Omental fat pad (tissue), 4 donors: Measurements from ENCODE around the gene CPNE5. TPM values are rescaled to one million over a fixed set of nuclear protein-coding genes. Genes with fewer than 3 reads are reported as not detected.

ENCODE experiments used
- ATAC-seq: fragments of 150-250 bp; one replicate; pipeline ENCODE4 v1.9.1; 2016; ENCODE audit warnings: mild to moderate bottlenecking, moderate library complexity; ENCODE audit not compliant: low FRiP score
- DNase-seq: peaks from one replicate; pipeline ENCODE4 v3.0.0-alpha.2; 2019; ENCODE audit warnings: low spot score
- CTCF ChIP-seq, 3 donors: fragments of 450-650 bp; IDR thresholded peaks; one replicate each; pipeline ENCODE4 v1.5.1; 2016 to 2017; ENCODE audit warnings: antibody characterized with exemption in 3 of 3, mild to moderate bottlenecking in 3 of 3, moderate library complexity in 2 of 3
- total RNA-seq, 4 donors: library from RNA; depleted of rRNA; stranded (reverse); fragments of >200 nt; gene quantifications; one replicate each; pipeline ENCODE4 v1.1.0, GENCODE V29; 2016

CPNE5 gene
- total RNA-seq, 4 donors from 2014 or later: 0.47 to 20.3 (median 7.6) TPM

DNA sequence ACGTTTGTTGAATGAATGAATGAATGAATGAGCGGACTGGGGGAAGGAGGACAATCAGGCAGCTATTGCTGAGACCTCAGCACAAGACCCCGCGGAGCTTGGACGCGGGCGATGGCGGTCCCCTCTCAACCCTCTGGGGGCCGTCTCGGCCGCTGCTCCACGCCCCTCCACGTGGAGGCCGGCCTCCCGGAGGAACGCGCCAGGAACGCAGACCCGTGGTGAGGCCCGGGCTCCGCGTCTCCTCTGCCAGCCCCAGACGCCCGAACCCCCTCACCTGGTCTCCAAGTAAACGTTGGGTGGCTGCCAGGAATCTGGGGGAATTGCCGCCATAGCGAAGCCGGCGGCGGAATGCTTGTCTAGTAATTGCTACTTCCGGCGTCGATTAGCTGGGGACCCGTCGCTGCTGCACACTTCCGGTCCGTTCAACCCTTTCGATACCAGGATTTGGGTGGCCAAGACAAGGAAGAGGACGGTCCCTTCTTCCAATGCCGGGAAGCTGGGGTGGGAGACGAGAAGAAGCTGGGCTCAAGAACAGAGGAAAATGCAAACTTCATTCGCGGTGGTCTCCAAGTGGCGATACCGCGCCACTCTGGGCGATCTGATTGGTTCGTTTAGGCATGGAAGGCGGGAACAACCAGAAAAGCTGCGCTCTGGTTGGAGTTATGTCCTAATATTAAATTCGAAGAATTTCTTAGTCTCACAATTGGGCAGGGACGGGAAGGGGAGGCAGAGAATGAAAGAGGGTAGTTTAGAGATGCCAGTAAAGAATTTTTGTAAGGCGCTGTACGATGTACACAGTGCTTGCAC is 35.4 kb upstream of the CPNE5 start, which contains the start of gene PPIL1:
TSS of gene PPIL1 (minus strand) at position 361 of the 807 bp plus-strand sequence. CDS start at position 330, 31 bp downstream.
- TF ChIP-seq CTCF (IDR thresholded peaks at IDR 0.05): no peak
- DNase-seq: peak; percentile 73
- ATAC-seq: peak; percentile 90

- ATAC-seq: peak; percentile 22
- DNase-seq: peak; percentile 74
- TF ChIP-seq CTCF (IDR thresholded peaks at IDR 0.05): no peak
Observed at GRCh38 chr6:36873612-36874442, 34.6 kb upstream of the CPNE5 start.

GRCh38 chr6:36873115-36873514 is 33.9 kb upstream of the CPNE5 start:
- ATAC-seq (no peak), DNase-seq (no peak)
- TF ChIP-seq CTCF (IDR thresholded peaks at IDR 0.05): no peak

DNA sequence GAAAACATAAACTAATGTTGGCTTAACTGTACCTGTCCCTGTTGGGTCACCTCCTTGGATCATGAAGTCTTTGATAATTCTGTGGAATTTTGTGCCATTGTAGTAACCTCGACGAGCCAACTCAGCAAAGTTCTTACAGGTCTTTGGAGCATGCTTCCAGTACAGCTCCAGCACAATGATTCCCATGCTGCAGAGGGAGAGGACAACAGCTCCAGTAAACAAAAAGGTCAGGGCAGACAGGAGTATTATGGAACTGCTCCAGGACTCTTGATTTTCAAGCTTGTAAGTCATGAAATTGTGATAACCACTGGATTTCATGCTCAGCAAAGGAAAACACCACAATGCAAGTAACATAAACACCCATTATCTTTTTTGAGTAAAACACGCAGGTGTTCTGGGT is 32.4 kb upstream of the CPNE5 start:
- DNase-seq (no peak), ATAC-seq (no peak)
- TF ChIP-seq CTCF (IDR thresholded peaks at IDR 0.05): no peak

- no peak for TF ChIP-seq CTCF (IDR thresholded peaks at IDR 0.05)
- no peak for DNase-seq
- no peak for ATAC-seq
Observed at GRCh38 chr6:36867471-36868224, 28.4 kb upstream of the CPNE5 start.

DNA sequence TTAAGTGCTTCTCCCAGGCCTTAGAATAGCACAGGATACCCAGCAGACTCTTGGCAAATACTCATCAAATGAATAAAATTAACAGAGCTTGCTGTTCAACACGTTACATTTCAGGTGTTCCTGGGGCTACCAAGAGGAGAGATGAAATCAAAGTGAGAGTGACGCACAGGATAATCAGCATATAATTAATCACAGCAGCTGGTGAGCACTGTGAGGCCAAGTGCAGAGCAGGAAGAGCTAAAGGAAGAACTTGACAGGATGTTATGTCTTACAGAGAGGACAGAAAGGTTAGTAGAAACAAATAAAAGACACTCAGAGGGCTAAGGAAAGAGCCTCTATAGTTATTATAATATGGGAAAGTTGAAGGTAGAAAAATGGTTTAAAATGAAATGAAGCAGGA is 26.6 kb upstream of the CPNE5 start:
- TF ChIP-seq CTCF (IDR thresholded peaks at IDR 0.05): no peak
- no peak for ATAC-seq

More for the DNA sequence above, 26.6 kb upstream of the CPNE5 start:
- no peak for DNase-seq
